DOHH2 (cell line): ENCODE data around the gene BTRC.
"Not testable (repeated sequence)": the region's sequence is repeated elsewhere in the genome, so short reads cannot be mapped to it uniquely, and the experiment has no call there.

Source experiments
- H3F3A ChIP-seq: fragments of 200-600 bp; sonication (generic), shearing (Covaris generic); 2 replicates; pipeline ENCODE4 v1.6.0; 2016; ENCODE audit warnings: antibody characterized with exemption, mild to moderate bottlenecking; ENCODE audit not compliant: control insufficient read depth, insufficient read depth
- H3K27ac ChIP-seq: fragments of 200-600 bp; sonication (generic); 2 replicates; pipeline ENCODE4 v1.5.1; 2014; ENCODE audit warnings: low read depth, mild to moderate bottlenecking, low read length, moderate library complexity
- H3K27me3 ChIP-seq: fragments of 200-600 bp; sonication (generic); 2 replicates; pipeline ENCODE4 v1.6.1; 2014; ENCODE audit warnings: mild to moderate bottlenecking, low read length, mixed read lengths; ENCODE audit not compliant: control insufficient read depth
- H3K36me3 ChIP-seq: fragments of 200-600 bp; sonication (generic); 2 replicates; pipeline ENCODE4 v1.6.1; 2014; ENCODE audit warnings: mild to moderate bottlenecking, low read length, moderate library complexity, mixed read lengths; ENCODE audit not compliant: control insufficient read depth
- H3K4me1 ChIP-seq: fragments of 200-600 bp; sonication (generic); 2 replicates; pipeline ENCODE4 v1.6.1; 2014; ENCODE audit warnings: mild to moderate bottlenecking, low read length, mixed read lengths; ENCODE audit not compliant: control insufficient read depth
- H3K4me2 ChIP-seq: fragments of 200-600 bp; sonication (generic); 2 replicates; pipeline ENCODE4 v1.6.0; 2014; ENCODE audit warnings: mild to moderate bottlenecking, low read length, moderate library complexity
- H3K4me3 ChIP-seq: fragments of 200-600 bp; sonication (generic); 2 replicates; pipeline ENCODE4 v1.5.1; 2014; ENCODE audit warnings: mild to moderate bottlenecking, low read length, mixed read lengths
- H3K79me2 ChIP-seq: fragments of 200-600 bp; sonication (generic); 2 replicates; pipeline ENCODE4 v1.6.1; 2014; ENCODE audit warnings: mild to moderate bottlenecking, low read length, mixed read lengths; ENCODE audit not compliant: control insufficient read depth
- H3K9me2 ChIP-seq: fragments of 200-600 bp; sonication (generic); replicated peaks from 2 replicates; pipeline ENCODE4 v1.6.1; 2014; ENCODE audit warnings: mild to moderate bottlenecking, low read length, mixed read lengths; ENCODE audit not compliant: control insufficient read depth
- H3K9me3 ChIP-seq: fragments of 200-600 bp; sonication (generic); 2 replicates; pipeline ENCODE4 v1.6.1; 2014; ENCODE audit warnings: antibody characterized with exemption, low read length, mixed read lengths; ENCODE audit not compliant: control insufficient read depth, insufficient read depth
- H4K20me1 ChIP-seq: fragments of 200-600 bp; sonication (generic); 2 replicates; pipeline ENCODE4 v1.6.0; 2014; ENCODE audit warnings: low read depth, mild to moderate bottlenecking, antibody characterized with exemption, low read length, moderate library complexity; ENCODE audit not compliant: control insufficient read depth, insufficient read depth
- EZH2phosphoT487 ChIP-seq: fragments of 200-600 bp; sonication (generic); IDR thresholded peaks from 2 replicates; pipeline ENCODE4 v1.6.1; 2017; ENCODE audit warnings: borderline replicate concordance, mild to moderate bottlenecking, antibody characterized with exemption, low read length, moderate library complexity, mixed read lengths
- TF ChIP-seq, protein P1 (sequence below): fragments of 200-600 bp; sonication (generic); IDR thresholded peaks from one replicate; pipeline ENCODE4 v1.5.1; 2014; ENCODE audit warnings: antibody characterized with exemption, mild to moderate bottlenecking, low read depth, low read length; ENCODE audit not compliant: poor library complexity, severe bottlenecking

The BTRC gene

DNA sequence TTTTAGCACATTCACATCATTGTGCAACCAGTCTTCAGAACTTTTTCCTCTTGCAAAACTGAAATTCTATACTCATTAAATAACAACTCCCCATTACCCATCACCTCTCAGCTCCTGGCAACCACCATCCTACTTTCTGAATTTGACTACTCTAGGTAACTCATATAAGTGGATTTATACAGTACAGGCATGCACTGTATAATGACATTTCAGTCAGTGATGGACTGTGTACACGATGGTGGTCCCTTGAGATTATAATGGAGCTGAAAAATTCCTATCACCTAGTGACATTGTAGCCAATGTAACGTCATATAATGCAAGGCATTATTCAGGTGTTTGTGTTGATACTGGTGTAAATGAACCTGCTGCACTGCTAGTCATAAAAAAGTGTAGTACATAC is 60.1 kb downstream of the BTRC start:
- Histone ChIP-seq H3K4me1 (peaks cover 23% of the 10 kb centered on the region), H3K4me2 (no peak overlapping the region; the same call in 1 of the 2 replicates), H3K9me2 (no peaks in the 10 kb centered on the region), H3K36me3 (no peaks in the 10 kb centered on the region), H4K20me1 (no peaks in the 10 kb centered on the region), H3F3A (no peaks in the 10 kb centered on the region), H3K79me2 (0 out of 2 replicates have a peak, but pooled peaks cover 2% of the 10 kb centered on the region), H3K27me3 (no peaks in the 10 kb centered on the region), H3K9me3 (no peaks in the 10 kb centered on the region), H3K27ac (no peak overlapping the region), H3K4me3 (no peak overlapping the region)
- no peak for TF ChIP-seq EZH2phosphoT487
- TF ChIP-seq, protein P1, sequence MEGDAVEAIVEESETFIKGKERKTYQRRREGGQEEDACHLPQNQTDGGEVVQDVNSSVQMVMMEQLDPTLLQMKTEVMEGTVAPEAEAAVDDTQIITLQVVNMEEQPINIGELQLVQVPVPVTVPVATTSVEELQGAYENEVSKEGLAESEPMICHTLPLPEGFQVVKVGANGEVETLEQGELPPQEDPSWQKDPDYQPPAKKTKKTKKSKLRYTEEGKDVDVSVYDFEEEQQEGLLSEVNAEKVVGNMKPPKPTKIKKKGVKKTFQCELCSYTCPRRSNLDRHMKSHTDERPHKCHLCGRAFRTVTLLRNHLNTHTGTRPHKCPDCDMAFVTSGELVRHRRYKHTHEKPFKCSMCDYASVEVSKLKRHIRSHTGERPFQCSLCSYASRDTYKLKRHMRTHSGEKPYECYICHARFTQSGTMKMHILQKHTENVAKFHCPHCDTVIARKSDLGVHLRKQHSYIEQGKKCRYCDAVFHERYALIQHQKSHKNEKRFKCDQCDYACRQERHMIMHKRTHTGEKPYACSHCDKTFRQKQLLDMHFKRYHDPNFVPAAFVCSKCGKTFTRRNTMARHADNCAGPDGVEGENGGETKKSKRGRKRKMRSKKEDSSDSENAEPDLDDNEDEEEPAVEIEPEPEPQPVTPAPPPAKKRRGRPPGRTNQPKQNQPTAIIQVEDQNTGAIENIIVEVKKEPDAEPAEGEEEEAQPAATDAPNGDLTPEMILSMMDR: no peak

DNA sequence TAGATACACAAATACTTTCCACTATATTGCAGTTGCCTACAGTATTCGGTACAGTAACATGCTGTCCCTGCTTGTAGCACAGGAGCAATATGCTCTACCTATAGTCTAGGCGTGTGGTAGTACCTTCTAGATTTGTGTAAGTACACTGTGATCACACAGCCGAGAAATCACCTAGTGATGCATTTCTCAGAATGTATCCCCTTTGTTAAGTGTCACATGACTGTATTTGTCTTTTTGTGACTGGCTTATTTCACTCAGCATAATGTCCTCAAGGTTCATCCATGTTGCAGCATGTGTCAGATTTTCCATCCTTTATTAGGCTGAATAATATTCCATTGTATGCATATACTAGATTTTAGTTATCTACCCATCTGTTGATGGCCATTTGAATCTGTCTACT is 61.9 kb downstream of the BTRC start:
- H4K20me1 ChIP-seq: no peaks in the 10 kb centered on the region
- no peak overlapping the region for H3K4me2 ChIP-seq
- TF ChIP-seq, protein P1: no peak
- TF ChIP-seq EZH2phosphoT487: no peak

DNA sequence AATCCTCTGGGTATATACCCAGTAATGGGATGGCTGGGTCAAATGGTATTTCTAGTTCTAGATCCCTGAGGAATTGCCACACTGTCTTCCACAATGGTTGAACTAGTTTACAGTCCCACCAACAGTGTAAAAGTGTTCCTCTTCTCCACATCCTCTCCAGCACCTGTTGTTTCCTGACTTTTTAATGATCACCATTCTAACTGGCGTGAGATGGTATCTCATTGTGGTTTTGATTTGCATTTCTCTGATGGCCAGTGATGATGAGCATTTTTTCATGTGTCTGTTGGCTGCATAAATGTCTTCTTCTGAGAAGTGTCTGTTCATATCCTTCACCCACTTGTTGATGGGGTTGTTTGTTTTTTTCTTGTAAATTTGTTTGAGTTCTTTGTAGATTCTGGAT is 68.0 kb downstream of the BTRC start:
- H3K4me1 ChIP-seq, H3K27me3 ChIP-seq, H3K79me2 ChIP-seq, H3K4me2 ChIP-seq, H3K27ac ChIP-seq, H3K9me3 ChIP-seq, H3F3A ChIP-seq, H3K9me2 ChIP-seq, H3K36me3 ChIP-seq, H3K4me3 ChIP-seq, H4K20me1 ChIP-seq: not testable (repeated sequence)

More for the DNA sequence above, 61.9 kb downstream of the BTRC start:
- H3K36me3 ChIP-seq: no peaks in the 10 kb centered on the region
- peaks cover 23% of the 10 kb centered on the region for H3K4me1 ChIP-seq
- H3K27me3 ChIP-seq: no peaks in the 10 kb centered on the region
- no peaks in the 10 kb centered on the region for H3K9me2 ChIP-seq
- no peaks in the 10 kb centered on the region for H3K9me3 ChIP-seq
- H3F3A ChIP-seq: no peaks in the 10 kb centered on the region
- H3K79me2 ChIP-seq: 0 out of 2 replicates have a peak, but pooled peaks cover 2% of the 10 kb centered on the region
- H3K27ac ChIP-seq: no peak overlapping the region
- no peak overlapping the region for H3K4me3 ChIP-seq

DNA sequence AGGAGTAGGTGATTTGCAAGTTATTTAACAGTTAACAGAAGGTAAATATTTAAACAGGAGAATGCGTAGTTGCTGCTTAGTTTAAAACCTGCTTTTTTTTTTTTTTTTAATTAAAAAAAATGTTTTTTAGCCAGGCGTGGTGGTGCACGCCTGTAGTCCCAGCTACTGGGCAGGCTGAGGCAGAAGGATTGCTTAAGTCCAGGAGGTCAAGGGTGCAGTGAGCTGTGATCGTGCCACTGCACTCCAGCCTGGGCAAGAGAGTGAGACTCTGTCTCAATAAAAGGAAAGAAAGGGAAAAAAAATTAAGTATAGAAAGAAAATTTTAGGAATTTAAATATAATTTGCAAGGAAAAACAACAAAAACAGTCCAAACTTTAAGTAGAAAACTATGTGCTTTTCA is 71.6 kb downstream of the BTRC start:
- no peaks in the 10 kb centered on the region for H4K20me1 ChIP-seq
- no peak overlapping the region for H3K4me3 ChIP-seq
- H3K79me2 ChIP-seq: no peaks in the 10 kb centered on the region
- H3K9me3 ChIP-seq: no peaks in the 10 kb centered on the region
- H3F3A ChIP-seq: no peaks in the 10 kb centered on the region
- H3K36me3 ChIP-seq: no peaks in the 10 kb centered on the region
- H3K4me1 ChIP-seq: no peaks in the 10 kb centered on the region
- H3K27me3 ChIP-seq: no peaks in the 10 kb centered on the region
- no peak overlapping the region for H3K4me2 ChIP-seq
- no peak overlapping the region for H3K27ac ChIP-seq
- H3K9me2 ChIP-seq: no peaks in the 10 kb centered on the region
- no peak for TF ChIP-seq EZH2phosphoT487
- TF ChIP-seq, protein P1: no peak
